Mesendoderm (in vitro differentiated cells): ENCODE results near the gene ITGA2.

Experiments
- DNase-seq: peaks from one replicate; pipeline ENCODE4 v3.0.0; 2013
- H2AK5ac ChIP-seq: 2 replicates; pipeline ENCODE4 v1.6.1; 2013; ENCODE audit warnings: low read length, inconsistent platforms
- H2BK120ac ChIP-seq: 2 replicates; pipeline ENCODE4 v1.6.1; 2013; ENCODE audit warnings: low read depth, mild to moderate bottlenecking, low read length, moderate library complexity, mixed read lengths
- H2BK15ac ChIP-seq: replicated peaks from 2 replicates; pipeline ENCODE4 v1.6.1; 2013; ENCODE audit warnings: low read depth, mild to moderate bottlenecking, moderate library complexity
- H2BK5ac ChIP-seq: 2 replicates; pipeline ENCODE4 v1.6.1; 2013; ENCODE audit warnings: low read length, inconsistent platforms
- H3K18ac ChIP-seq: 2 replicates; pipeline ENCODE4 v1.6.1; 2013; ENCODE audit warnings: mild to moderate bottlenecking, low read length, mixed read lengths
- H3K23ac ChIP-seq: one replicate; pipeline ENCODE4 v1.6.1; 2013; ENCODE audit warnings: low read length
- H3K27ac ChIP-seq: 2 replicates; pipeline ENCODE4 v1.5.1; 2013; ENCODE audit warnings: low read depth, mild to moderate bottlenecking, inconsistent platforms, low read length, moderate library complexity
- H3K27me3 ChIP-seq: 2 replicates; pipeline ENCODE4 v1.6.1; 2013; ENCODE audit warnings: low read length, control low read depth, mild to moderate bottlenecking, inconsistent platforms; ENCODE audit not compliant: insufficient read depth, poor library complexity
- H3K36me3 ChIP-seq: 2 replicates; pipeline ENCODE4 v1.6.1; 2013; ENCODE audit warnings: low read length, inconsistent platforms; ENCODE audit not compliant: control insufficient read depth, insufficient read depth
- H3K4ac ChIP-seq: one replicate; pipeline ENCODE4 v1.6.1; 2013; ENCODE audit warnings: low read depth, mild to moderate bottlenecking, low read length, moderate library complexity
- H3K4me1 ChIP-seq: 2 replicates; pipeline ENCODE4 v1.6.1; 2013; ENCODE audit warnings: low read depth, low read length, inconsistent platforms; ENCODE audit not compliant: control insufficient read depth
- H3K4me2 ChIP-seq: 2 replicates; pipeline ENCODE4 v1.6.1; 2013; ENCODE audit warnings: low read length
- H3K4me3 ChIP-seq: 2 replicates; pipeline ENCODE4 v1.5.1; 2013; ENCODE audit warnings: mild to moderate bottlenecking, low read length
- H3K56ac ChIP-seq: one replicate; pipeline ENCODE4 v1.6.1; 2013; ENCODE audit warnings: low read length
- H3K79me1 ChIP-seq: 2 replicates; pipeline ENCODE4 v1.6.1; 2013; ENCODE audit warnings: low read length, inconsistent platforms
- H3K79me2 ChIP-seq: 2 replicates; pipeline ENCODE4 v1.6.1; 2013; ENCODE audit warnings: mild to moderate bottlenecking, low read length; ENCODE audit not compliant: control insufficient read depth, insufficient read depth
- H3K9ac ChIP-seq: 2 replicates; pipeline ENCODE4 v1.6.1; 2013; ENCODE audit warnings: low read length, inconsistent platforms
- H4K5ac ChIP-seq: one replicate; pipeline ENCODE4 v1.6.1; 2013; ENCODE audit warnings: low read length
- H4K8ac ChIP-seq: one replicate; pipeline ENCODE4 v1.6.1; 2013; ENCODE audit warnings: low read depth, mild to moderate bottlenecking, control low read depth, low read length, moderate library complexity
- WGBS: extraction: QIAGEN DNeasy Blood & Tissue Kit; methylation state at CpG from one replicate; pipeline ENCODE4 v1.1.7; 2013; ENCODE audit warnings: low lambda C conversion rate, missing lambda C conversion rate; ENCODE audit not compliant: insufficient coverage; ENCODE audit errors: extremely low coverage; 5-methylcytosine and 5-hydroxymethylcytosine counted together

ITGA2 gene

GRCh38 chr5:53032188-53032587, 43.0 kb downstream of the ITGA2 start:
- Histone ChIP-seq H2BK120ac (no peak overlapping the region), H4K8ac (no peak overlapping the region), H3K4me2 (no peak overlapping the region), H3K56ac (no peak overlapping the region), H3K27me3 (no peaks in the 10 kb centered on the region), H3K4me3 (no peak overlapping the region), H3K9ac (no peak overlapping the region), H3K23ac (no peak overlapping the region), H3K27ac (no peak overlapping the region), H2BK15ac (no peak overlapping the region), H3K36me3 (no peaks in the 10 kb centered on the region), H3K79me1 (no peaks in the 10 kb centered on the region), H4K5ac (no peak overlapping the region), H3K18ac (no peak overlapping the region), H3K79me2 (no peaks in the 10 kb centered on the region), H3K4me1 (no peaks in the 10 kb centered on the region), H2AK5ac (no peak overlapping the region), H2BK5ac (no peak overlapping the region), H3K4ac (no peak overlapping the region)
- WGBS = no CpG with 5 or more reads among the region's 2 CpGs
- no peak for DNase-seq

- Histone ChIP-seq H3K27me3 (no peaks in the 10 kb centered on the region), H2BK15ac (no peak overlapping the region), H3K4me1 (no peaks in the 10 kb centered on the region), H4K8ac (no peak overlapping the region), H3K36me3 (no peaks in the 10 kb centered on the region), H2BK120ac (no peak overlapping the region), H3K18ac (no peak overlapping the region), H3K4me3 (no peak overlapping the region), H3K79me2 (no peaks in the 10 kb centered on the region), H3K4ac (no peak overlapping the region), H3K27ac (no peak overlapping the region), H2AK5ac (no peak overlapping the region), H3K23ac (no peak overlapping the region), H3K56ac (no peak overlapping the region), H3K4me2 (no peak overlapping the region), H4K5ac (no peak overlapping the region), H2BK5ac (no peak overlapping the region), H3K79me1 (no peaks in the 10 kb centered on the region), H3K9ac (no peak overlapping the region)
- no peak for DNase-seq
Measured at GRCh38 chr5:53034832-53035231, 45.7 kb downstream of the ITGA2 start.

GRCh38 chr5:53035868-53036381, 46.8 kb downstream of the ITGA2 start:
- DNase-seq = peak; percentile 54
- H3K4me3 ChIP-seq = no peak overlapping the region
- H3K79me2 ChIP-seq = no peaks in the 10 kb centered on the region
- no peak overlapping the region for H4K8ac ChIP-seq
- H3K36me3 ChIP-seq = no peaks in the 10 kb centered on the region
- no peak overlapping the region for H3K18ac ChIP-seq
- H2BK120ac ChIP-seq = no peak overlapping the region
- no peak overlapping the region for H4K5ac ChIP-seq
- H3K27ac ChIP-seq = no peak overlapping the region
- no peak overlapping the region for H3K4ac ChIP-seq
- H2BK15ac ChIP-seq = no peak overlapping the region
- no peak overlapping the region for H3K9ac ChIP-seq
- no peaks in the 10 kb centered on the region for H3K27me3 ChIP-seq
- no peak overlapping the region for H2AK5ac ChIP-seq
- H3K23ac ChIP-seq = no peak overlapping the region
- no peak overlapping the region for H3K56ac ChIP-seq
- no peaks in the 10 kb centered on the region for H3K79me1 ChIP-seq
- no peak overlapping the region for H3K4me2 ChIP-seq
- H2BK5ac ChIP-seq = no peak overlapping the region
- no CpG with 5 or more reads among the region's 2 CpGs for WGBS
- no peaks in the 10 kb centered on the region for H3K4me1 ChIP-seq

GRCh38 chr5:53037141-53037859, 48.1 kb downstream of the ITGA2 start:
- H3K27me3 ChIP-seq = no peaks in the 10 kb centered on the region
- H2AK5ac ChIP-seq = no peak overlapping the region
- no peaks in the 10 kb centered on the region for H3K79me2 ChIP-seq
- no peak for DNase-seq
- no peak overlapping the region for H3K4me2 ChIP-seq
- H3K4ac ChIP-seq = no peak overlapping the region
- H2BK120ac ChIP-seq = no peak overlapping the region
- H3K27ac ChIP-seq = no peak overlapping the region
- no peak overlapping the region for H2BK5ac ChIP-seq
- no peaks in the 10 kb centered on the region for H3K4me1 ChIP-seq
- no peak overlapping the region for H3K18ac ChIP-seq
- no peaks in the 10 kb centered on the region for H3K36me3 ChIP-seq
- H3K79me1 ChIP-seq = no peaks in the 10 kb centered on the region
- H3K23ac ChIP-seq = no peak overlapping the region
- H3K9ac ChIP-seq = no peak overlapping the region
- H4K5ac ChIP-seq = no peak overlapping the region
- no peak overlapping the region for H3K56ac ChIP-seq
- H2BK15ac ChIP-seq = no peak overlapping the region
- no peak overlapping the region for H3K4me3 ChIP-seq
- WGBS = no CpG with 5 or more reads among the region's 3 CpGs
- H4K8ac ChIP-seq = no peak overlapping the region

GRCh38 chr5:53038196-53038847, 49.2 kb downstream of the ITGA2 start:
- H4K5ac ChIP-seq = no peak overlapping the region
- H2AK5ac ChIP-seq = no peak overlapping the region
- H3K9ac ChIP-seq = no peak overlapping the region
- no peaks in the 10 kb centered on the region for H3K79me1 ChIP-seq
- H3K4ac ChIP-seq = no peak overlapping the region
- no peak overlapping the region for H3K23ac ChIP-seq
- WGBS = no CpG with 5 or more reads among the region's 5 CpGs
- H3K79me2 ChIP-seq = no peaks in the 10 kb centered on the region
- no peak overlapping the region for H3K27ac ChIP-seq
- H2BK5ac ChIP-seq = no peak overlapping the region
- H3K4me1 ChIP-seq = no peaks in the 10 kb centered on the region
- H3K4me3 ChIP-seq = no peak overlapping the region
- H4K8ac ChIP-seq = no peak overlapping the region
- no peak for DNase-seq
- no peak overlapping the region for H2BK120ac ChIP-seq
- H3K36me3 ChIP-seq = no peaks in the 10 kb centered on the region
- H3K56ac ChIP-seq = no peak overlapping the region
- H3K18ac ChIP-seq = no peak overlapping the region
- no peaks in the 10 kb centered on the region for H3K27me3 ChIP-seq
- H3K4me2 ChIP-seq = no peak overlapping the region
- no peak overlapping the region for H2BK15ac ChIP-seq
